A673 (cell line): ENCODE data around the gene GAK. TPM values are rescaled to one million over a fixed set of nuclear protein-coding genes. Genes with fewer than 3 reads are reported as not detected.

Experiments used
- BruUV-seq: library from RNA; stranded (reverse); fragments of 400-500 nt; replicated peaks from 2 replicates; lab custom pipeline; 2021; lab: Mats Ljungman, UMichigan
- CTCF ChIA-PET: fragments of 300-600 bp; sonication (Branson Sonifier 250); formaldehyde crosslinking; loops from one replicate; lab custom pipeline; 2022; ENCODE audit warnings: antibody characterized with exemption; lab: Charles Lee
- POLR2A ChIA-PET: fragments of 300-600 bp; sonication (Branson Sonifier 250); formaldehyde crosslinking; loops from one replicate; lab custom pipeline; 2022; ENCODE audit warnings: antibody characterized with exemption; ENCODE audit not compliant: low non-redundant PET; lab: Charles Lee
- DNase-seq: peaks from one replicate; pipeline ENCODE4 v3.0.0-alpha.2; 2015; ENCODE audit warnings: low spot score
- H3K27ac ChIP-seq: fragments of 200-600 bp; sonication (generic); 2 replicates; pipeline ENCODE4 v1.5.1; 2016; ENCODE audit warnings: mixed run types, low read depth, mild to moderate bottlenecking, mixed read lengths, antibody characterized with exemption, low read length; ENCODE audit not compliant: poor library complexity, severe bottlenecking
- H3K27me3 ChIP-seq: fragments of 200-600 bp; sonication (generic); replicated peaks from 2 replicates; pipeline ENCODE4 v1.6.1; 2017; ENCODE audit warnings: mixed run types, low read depth, mild to moderate bottlenecking, mixed read lengths, antibody characterized with exemption, low read length; ENCODE audit not compliant: insufficient read depth, poor library complexity
- H3K36me3 ChIP-seq: fragments of 200-600 bp; sonication (generic); 2 replicates; pipeline ENCODE4 v1.6.1; 2016; ENCODE audit warnings: mixed run types, mild to moderate bottlenecking, mixed read lengths, antibody characterized with exemption, low read length; ENCODE audit not compliant: insufficient read depth, poor library complexity, severe bottlenecking
- H3K4me1 ChIP-seq: fragments of 200-600 bp; sonication (generic); 2 replicates; pipeline ENCODE4 v1.6.1; 2017; ENCODE audit warnings: mixed run types, mild to moderate bottlenecking, mixed read lengths, antibody characterized with exemption, low read length; ENCODE audit not compliant: insufficient read depth, poor library complexity, severe bottlenecking
- H3K4me3 ChIP-seq: fragments of 200-600 bp; sonication (generic); 2 replicates; pipeline ENCODE4 v1.5.1; 2016; ENCODE audit warnings: low read depth, mixed run types, mild to moderate bottlenecking, mixed read lengths, low read length; ENCODE audit not compliant: poor library complexity, severe bottlenecking
- H3K9me3 ChIP-seq: fragments of 200-600 bp; sonication (generic); 2 replicates; pipeline ENCODE4 v1.6.1; 2016; ENCODE audit warnings: mixed run types, low read depth, mild to moderate bottlenecking, mixed read lengths, antibody characterized with exemption, low read length; ENCODE audit not compliant: poor library complexity, severe bottlenecking
- CTCF ChIP-seq: fragments of 300-800, 200-600 bp; sonication (generic); conservative IDR thresholded peaks from 2 replicates; pipeline ENCODE4 v1.5.1; 2017; ENCODE audit warnings: low read depth, mild to moderate bottlenecking, antibody characterized with exemption, low read length, moderate library complexity, mixed read lengths
- EZH2 ChIP-seq: fragments of 200-600 bp; sonication (generic); IDR thresholded peaks from 2 replicates; pipeline ENCODE4 v1.6.1; 2017; ENCODE audit warnings: borderline replicate concordance, low read depth, mild to moderate bottlenecking, mixed read lengths, antibody characterized with exemption, low read length; ENCODE audit not compliant: poor library complexity, severe bottlenecking
- intact Hi-C: fragments of 100-400 bp; cut with micrococcal nuclease; formaldehyde crosslinking; loops from one replicate; pipeline ENCODE4 v1.10.0; 2022; ENCODE audit not compliant: unreplicated experiment
- total RNA-seq: library from RNA; stranded (reverse); gene quantifications from 2 replicates; pipeline ENCODE4 v1.2.3, GENCODE V29; 2021

GAK gene
- total RNA-seq, 1 experiment from 2014 or later: 96.2 TPM

- TF ChIP-seq EZH2: no peak
- TF ChIP-seq CTCF: no peak
- Histone ChIP-seq H3K36me3 (peaks cover 12% of the 10 kb centered on the region), H3K4me3 (no peak overlapping the region), H3K9me3 (no peaks in the 10 kb centered on the region), H3K27me3 (no peaks in the 10 kb centered on the region), H3K4me1 (no peaks in the 10 kb centered on the region), H3K27ac (no peak overlapping the region)
- intact Hi-C loops: no loop called here
- ChIA-PET CTCF (no interaction called here), POLR2A (no interaction called here)
- BruUV-seq: no TSS peak
- no peak for DNase-seq
Observed at GRCh38 chr4:872241-872981, 59.7 kb downstream of the GAK start.

GRCh38 chr4:871484-871883 lies 60.6 kb downstream of the GAK start:
- H3K4me3 ChIP-seq: no peak overlapping the region
- no peaks in the 10 kb centered on the region for H3K9me3 ChIP-seq
- H3K27me3 ChIP-seq: no peaks in the 10 kb centered on the region
- no peak overlapping the region for H3K27ac ChIP-seq
- CTCF ChIA-PET: no interaction called here
- no peak for DNase-seq
- H3K4me1 ChIP-seq: peaks cover 7% of the 10 kb centered on the region
- POLR2A ChIA-PET: no interaction called here
- no TSS peak for BruUV-seq
- TF ChIP-seq EZH2: no peak
- TF ChIP-seq CTCF: no peak
- peaks cover 6% of the 10 kb centered on the region for H3K36me3 ChIP-seq
- intact Hi-C loops: no loop called here

- no TSS peak for BruUV-seq
- no peaks in the 10 kb centered on the region for H3K9me3 ChIP-seq
- ChIA-PET CTCF (no interaction called here), POLR2A (no interaction called here)
- no peak overlapping the region for H3K4me3 ChIP-seq
- DNase-seq: no peak
- intact Hi-C loops: no loop called here
- TF ChIP-seq CTCF (no peak), EZH2 (no peak)
- H3K27me3 ChIP-seq: no peaks in the 10 kb centered on the region
- H3K4me1 ChIP-seq: peaks cover 9% of the 10 kb centered on the region
- peaks cover 2% of the 10 kb centered on the region for H3K36me3 ChIP-seq
- H3K27ac ChIP-seq: no peak overlapping the region
Observed at GRCh38 chr4:870951-871350, 61.2 kb downstream of the GAK start.
